ENCODE measurements around the gene FILIP1L. TPM values are rescaled to one million over a fixed set of nuclear protein-coding genes. Genes with fewer than 3 reads are reported as not detected.

The FILIP1L gene
- total RNA-seq, 1 donor from 2014 or later, result 1.1 TPM

GRCh38 chr3:99810403-99810802 lies 303.9 kb downstream of the FILIP1L start:
- FAIRE-seq, result no peak
- no peak for TF ChIP-seq CTCF (IDR thresholded peaks at IDR 0.05; ENCODE audit: insufficient read depth, low read length, severe bottlenecking)
- DNase-seq (ENCODE audit: low read depth), result no peak
- no peak overlapping the region for H3K4me3 ChIP-seq (ENCODE audit: low read depth, low read length)
- H3K36me3 ChIP-seq (ENCODE audit: control insufficient read depth, insufficient read depth, low read length), result no peaks in the 10 kb centered on the region
- no peaks in the 10 kb centered on the region for H3K27me3 ChIP-seq (ENCODE audit: control insufficient read depth, insufficient read depth, low read length)

- no peaks in the 10 kb centered on the region for H3K36me3 ChIP-seq (ENCODE audit: control insufficient read depth, insufficient read depth, low read length)
- no peak for FAIRE-seq
- H3K27me3 ChIP-seq (ENCODE audit: control insufficient read depth, insufficient read depth, low read length), result no peaks in the 10 kb centered on the region
- no peak overlapping the region for H3K4me3 ChIP-seq (ENCODE audit: low read depth, low read length)
- no peak for DNase-seq (ENCODE audit: low read depth)
- TF ChIP-seq CTCF (IDR thresholded peaks at IDR 0.05; ENCODE audit: insufficient read depth, low read length, severe bottlenecking), result no peak
Measured at GRCh38 chr3:99809565-99809964, 304.7 kb downstream of the FILIP1L start.

- DNase-seq (ENCODE audit: low read depth) (peak; percentile 74), FAIRE-seq (no peak)
Measured at GRCh38 chr3:99808163-99808794, 306.0 kb downstream of the FILIP1L start.

GRCh38 chr3:99805160-99805559 lies 309.1 kb downstream of the FILIP1L start:
- DNase-seq (ENCODE audit: low read depth) (no peak), FAIRE-seq (no peak)

More at GRCh38 chr3:99808163-99808794, 306.0 kb downstream of the FILIP1L start:
- Histone ChIP-seq H3K27me3 (ENCODE audit: control insufficient read depth, insufficient read depth, low read length) (no peaks in the 10 kb centered on the region), H3K36me3 (ENCODE audit: control insufficient read depth, insufficient read depth, low read length) (no peaks in the 10 kb centered on the region), H3K4me3 (ENCODE audit: low read depth, low read length) (no peak overlapping the region)
- TF ChIP-seq CTCF (IDR thresholded peaks at IDR 0.05; ENCODE audit: insufficient read depth, low read length, severe bottlenecking), result peak; percentile 83

GRCh38 chr3:99803297-99803696 lies 311.0 kb downstream of the FILIP1L start:
- H3K27me3 ChIP-seq (ENCODE audit: control insufficient read depth, insufficient read depth, low read length), result no peaks in the 10 kb centered on the region
- H3K4me3 ChIP-seq (ENCODE audit: low read depth, low read length), result no peak overlapping the region
- no peak for TF ChIP-seq CTCF (IDR thresholded peaks at IDR 0.05; ENCODE audit: insufficient read depth, low read length, severe bottlenecking)
- FAIRE-seq, result no peak
- DNase-seq (ENCODE audit: low read depth), result no peak
- H3K36me3 ChIP-seq (ENCODE audit: control insufficient read depth, insufficient read depth, low read length), result no peaks in the 10 kb centered on the region

More at GRCh38 chr3:99805160-99805559, 309.1 kb downstream of the FILIP1L start:
- TF ChIP-seq CTCF (IDR thresholded peaks at IDR 0.05; ENCODE audit: insufficient read depth, low read length, severe bottlenecking), result no peak
- no peaks in the 10 kb centered on the region for H3K27me3 ChIP-seq (ENCODE audit: control insufficient read depth, insufficient read depth, low read length)
- H3K36me3 ChIP-seq (ENCODE audit: control insufficient read depth, insufficient read depth, low read length), result no peaks in the 10 kb centered on the region
- no peak overlapping the region for H3K4me3 ChIP-seq (ENCODE audit: low read depth, low read length)

- no peak for DNase-seq (ENCODE audit: low read depth)
- TF ChIP-seq CTCF (IDR thresholded peaks at IDR 0.05; ENCODE audit: insufficient read depth, low read length, severe bottlenecking), result no peak
- no peaks in the 10 kb centered on the region for H3K27me3 ChIP-seq (ENCODE audit: control insufficient read depth, insufficient read depth, low read length)
- no peak for FAIRE-seq
- no peaks in the 10 kb centered on the region for H3K36me3 ChIP-seq (ENCODE audit: control insufficient read depth, insufficient read depth, low read length)
- H3K4me3 ChIP-seq (ENCODE audit: low read depth, low read length), result no peak overlapping the region
Measured at GRCh38 chr3:99799422-99799821, 314.9 kb downstream of the FILIP1L start.
